Measurements from ENCODE around the gene SORCS2.

DNA sequence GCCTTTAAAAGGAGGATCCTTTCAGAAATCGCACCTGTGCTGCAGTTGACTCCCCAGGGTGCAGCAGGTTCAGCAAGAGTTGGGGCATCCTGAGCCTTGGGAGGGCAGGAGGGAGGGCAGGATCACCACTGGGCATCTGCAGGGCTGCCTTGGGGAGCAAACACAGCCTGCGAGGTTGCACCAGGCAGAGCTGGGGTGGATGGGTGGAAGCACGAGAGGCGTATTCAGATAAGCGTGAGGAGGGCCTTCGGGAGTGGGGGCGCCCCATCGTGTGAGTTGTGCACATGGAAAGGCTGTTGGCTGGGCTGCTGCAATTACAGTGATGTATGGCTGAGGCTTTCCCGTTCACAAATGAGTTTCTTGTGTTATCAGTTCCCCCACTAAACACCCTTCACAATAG is 186.8 kb downstream of the SORCS2 start:
- TF ChIP-seq CTCF (IDR thresholded peaks at IDR 0.05), result no peak
- TF ChIP-seq POLR2AphosphoS5 (IDR thresholded peaks at IDR 0.05; ENCODE audit: low read depth, low read length), result no peak
- TF ChIP-seq, protein P1, sequence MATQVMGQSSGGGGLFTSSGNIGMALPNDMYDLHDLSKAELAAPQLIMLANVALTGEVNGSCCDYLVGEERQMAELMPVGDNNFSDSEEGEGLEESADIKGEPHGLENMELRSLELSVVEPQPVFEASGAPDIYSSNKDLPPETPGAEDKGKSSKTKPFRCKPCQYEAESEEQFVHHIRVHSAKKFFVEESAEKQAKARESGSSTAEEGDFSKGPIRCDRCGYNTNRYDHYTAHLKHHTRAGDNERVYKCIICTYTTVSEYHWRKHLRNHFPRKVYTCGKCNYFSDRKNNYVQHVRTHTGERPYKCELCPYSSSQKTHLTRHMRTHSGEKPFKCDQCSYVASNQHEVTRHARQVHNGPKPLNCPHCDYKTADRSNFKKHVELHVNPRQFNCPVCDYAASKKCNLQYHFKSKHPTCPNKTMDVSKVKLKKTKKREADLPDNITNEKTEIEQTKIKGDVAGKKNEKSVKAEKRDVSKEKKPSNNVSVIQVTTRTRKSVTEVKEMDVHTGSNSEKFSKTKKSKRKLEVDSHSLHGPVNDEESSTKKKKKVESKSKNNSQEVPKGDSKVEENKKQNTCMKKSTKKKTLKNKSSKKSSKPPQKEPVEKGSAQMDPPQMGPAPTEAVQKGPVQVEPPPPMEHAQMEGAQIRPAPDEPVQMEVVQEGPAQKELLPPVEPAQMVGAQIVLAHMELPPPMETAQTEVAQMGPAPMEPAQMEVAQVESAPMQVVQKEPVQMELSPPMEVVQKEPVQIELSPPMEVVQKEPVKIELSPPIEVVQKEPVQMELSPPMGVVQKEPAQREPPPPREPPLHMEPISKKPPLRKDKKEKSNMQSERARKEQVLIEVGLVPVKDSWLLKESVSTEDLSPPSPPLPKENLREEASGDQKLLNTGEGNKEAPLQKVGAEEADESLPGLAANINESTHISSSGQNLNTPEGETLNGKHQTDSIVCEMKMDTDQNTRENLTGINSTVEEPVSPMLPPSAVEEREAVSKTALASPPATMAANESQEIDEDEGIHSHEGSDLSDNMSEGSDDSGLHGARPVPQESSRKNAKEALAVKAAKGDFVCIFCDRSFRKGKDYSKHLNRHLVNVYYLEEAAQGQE (IDR thresholded peaks at IDR 0.05; ENCODE audit: insufficient read depth in 1 of 2, low read depth in 2 of 2, low read length in 1 of 2), result no peak
- TF ChIP-seq SIN3A (IDR thresholded peaks at IDR 0.05; ENCODE audit: borderline replicate concordance, insufficient read depth, low read depth, low read length), result no peak

Measured in Panc1 (cell line).